PC-3 (cell line): ENCODE results near the gene STING1.

Source experiments
- CTCF ChIP-seq: fragments of 300-600 bp; sonication (generic); conservative IDR thresholded peaks from 2 replicates; pipeline ENCODE4 v1.5.1; 2017; ENCODE audit warnings: antibody characterized with exemption, low read depth, mild to moderate bottlenecking, low read length
- EZH2 ChIP-seq: fragments of 300-600 bp; sonication (generic); IDR thresholded peaks from one replicate; pipeline ENCODE4 v1.6.1; 2017; ENCODE audit warnings: antibody characterized with exemption, mild to moderate bottlenecking, low read length; ENCODE audit not compliant: unreplicated experiment

DNA sequence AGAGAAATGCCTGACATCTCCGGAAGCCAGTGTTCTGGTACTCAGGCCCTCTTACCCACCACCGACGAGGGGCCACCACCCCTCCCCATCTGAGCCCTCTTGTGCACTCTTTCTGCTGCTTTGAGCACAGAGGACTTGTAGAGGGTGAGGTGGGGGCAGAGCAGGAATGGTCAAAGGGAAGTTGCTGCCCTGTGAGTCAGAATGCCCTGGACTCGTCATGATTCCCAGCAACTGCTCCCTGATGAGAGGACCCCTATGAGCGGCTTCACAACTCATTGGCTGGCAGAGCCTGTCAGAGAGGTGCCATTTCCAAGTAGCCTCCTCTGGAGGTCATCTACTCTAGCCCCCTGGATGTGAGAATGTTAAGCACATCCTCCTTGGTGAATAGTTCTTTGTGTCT, 20.9 kb downstream of the STING1 start:
- TF ChIP-seq CTCF (no peak), EZH2 (no peak)
